Kidney (tissue), 14 donors: ENCODE results near the gene BDH1. TPM values are rescaled to one million over a fixed set of nuclear protein-coding genes. Genes with fewer than 3 reads are reported as not detected.

Experiments
- DNase-seq, 5 donors: peaks; one replicate each; pipeline ENCODE4 v3.0.0-alpha.2; 2013 to 2020
- FAIRE-seq: peaks from 2 replicates; lab custom pipeline; 2012; peaks lifted over from hg19 to GRCh38; lab: Jason Lieb, UNC
- H3K27ac ChIP-seq, 2 donors: one replicate each; pipeline ENCODE4 v1.7.0; 2013; ENCODE audit warnings: low read depth in 2 of 2, low read length in 2 of 2, inconsistent platforms in 1 of 2
- H3K27me3 ChIP-seq: one replicate; pipeline ENCODE4 v1.7.1; 2013; ENCODE audit warnings: low read length, inconsistent platforms; ENCODE audit not compliant: control insufficient read depth, insufficient read depth
- H3K36me3 ChIP-seq, 3 donors: one replicate each; pipeline versions ENCODE4 v1.7.0 to v1.7.1; 2013; ENCODE audit warnings: low read length in 3 of 3, control low read depth in 1 of 3, inconsistent platforms in 1 of 3; ENCODE audit not compliant: insufficient read depth in 3 of 3, control insufficient read depth in 2 of 3
- H3K4me1 ChIP-seq, 3 donors: one replicate each; pipeline versions ENCODE4 v1.7.0 to v1.7.1; 2013; ENCODE audit warnings: low read length in 3 of 3, inconsistent platforms in 1 of 3, low read depth in 1 of 3; ENCODE audit not compliant: control insufficient read depth in 2 of 3, insufficient read depth in 2 of 3
- H3K4me3 ChIP-seq, 3 donors: one replicate each; pipeline versions ENCODE4 v1.7.0 to v1.8.1; 2013; ENCODE audit warnings: low read length in 3 of 3, control low read depth in 1 of 3, inconsistent platforms in 1 of 3
- H3K9ac ChIP-seq, 3 donors: one replicate each; pipeline versions ENCODE4 v1.7.0 to v1.7.1; 2013; ENCODE audit warnings: low read length in 3 of 3, control low read depth in 1 of 3, inconsistent platforms in 1 of 3
- H3K9me3 ChIP-seq, 3 donors: one replicate each; pipeline versions ENCODE4 v1.7.0 to v1.7.1; 2013; ENCODE audit warnings: low read length in 3 of 3, control low read depth in 1 of 3, inconsistent platforms in 1 of 3; ENCODE audit not compliant: control insufficient read depth in 2 of 3, insufficient read depth in 1 of 3
- CTCF ChIP-seq: IDR thresholded peaks from 3 replicates; pipeline ENCODE4 v1.5.1; 2012; ENCODE audit warnings: mild to moderate bottlenecking, moderate library complexity, borderline replicate concordance; ENCODE audit not compliant: insufficient read depth; ENCODE audit errors: extremely low read depth
- intact Hi-C: fragments of 100-400 bp; cut with DNase I; formaldehyde crosslinking; loops from one replicate; pipeline ENCODE4 v1.11.1; 2022
- polyA plus RNA-seq: library from polyadenylated mRNA; stranded (reverse); fragments of 350-450 nt; fragmentation: Illumina TruSeq; extraction: RNeasy Lipid Tissue Mini Kit (QIAGEN cat#74804); gene quantifications from one replicate; pipeline ENCODE4 v1.2.3, GENCODE V29; 2014; ENCODE audit warnings: low read depth, low replicate concordance; ENCODE audit not compliant: insufficient read depth
- total RNA-seq: library from RNA; stranded (reverse); fragmentation: NEBNext Ultra II Directional; extraction: Animal tissue kit (Norgen Biotek cat#: 25700); gene quantifications from one replicate; pipeline ENCODE4 v1.2.1, GENCODE V29; 2021
- donor health status: control.
- donor health status: control.
- donor health status: control.
- donor health status: control.
- donor health status: control.
- donor health status: DM: yes; HTN: yes; CAD: no.
- donor health status: Normal renal cell carcinoma (clear cell type).

The BDH1 gene
- total and polyA plus RNA-seq, 2 donors from 2014 or later, result 21.2 to 49.6 TPM

- no peak overlapping the region for H3K4me3 ChIP-seq
- no peak overlapping the region for H3K9ac ChIP-seq
- no peak overlapping the region for H3K27ac ChIP-seq
- peaks cover 1 to 7% (median 2%) of the 10 kb centered on the region in 3 donors for H3K36me3 ChIP-seq
- FAIRE-seq, result no peak
- intact Hi-C loops, result no loop called here
- DNase-seq, result no peak
- TF ChIP-seq CTCF, result no peak
- H3K4me1 ChIP-seq, result no peaks in the 10 kb centered on the region
- no peaks in the 10 kb centered on the region for H3K9me3 ChIP-seq
- no peaks in the 10 kb centered on the region for H3K27me3 ChIP-seq
Observed at GRCh38 chr3:197532388-197532787, 23.4 kb downstream of the BDH1 start.

GRCh38 chr3:197528190-197528589, 27.6 kb downstream of the BDH1 start:
- no peak overlapping the region for H3K4me3 ChIP-seq
- no peak for FAIRE-seq
- TF ChIP-seq CTCF, result no peak
- intact Hi-C loops, result no loop called here
- H3K36me3 ChIP-seq, result peaks cover 0 to 7% (median 2%) of the 10 kb centered on the region in 3 donors
- H3K9ac ChIP-seq, result no peak overlapping the region
- no peaks in the 10 kb centered on the region for H3K4me1 ChIP-seq
- no peak for DNase-seq
- no peaks in the 10 kb centered on the region for H3K27me3 ChIP-seq
- H3K9me3 ChIP-seq, result no peaks in the 10 kb centered on the region
- no peak overlapping the region for H3K27ac ChIP-seq

GRCh38 chr3:197527569-197527968, 28.2 kb downstream of the BDH1 start:
- Histone ChIP-seq H3K4me1 (no peaks in the 10 kb centered on the region), H3K27ac (no peak overlapping the region), H3K9me3 (no peaks in the 10 kb centered on the region), H3K9ac (no peak overlapping the region), H3K36me3 (peaks cover 0 to 7% (median 2%) of the 10 kb centered on the region in 3 donors), H3K4me3 (no peak overlapping the region), H3K27me3 (no peaks in the 10 kb centered on the region)
- DNase-seq (no peak), FAIRE-seq (no peak)
- no peak for TF ChIP-seq CTCF
- intact Hi-C loops, result no loop called here

- peaks cover 3 to 9% (median 6%) of the 10 kb centered on the region in 3 donors for H3K4me1 ChIP-seq
- H3K36me3 ChIP-seq, result peaks cover 0 to 2% (median 0%) of the 10 kb centered on the region in 3 donors
- FAIRE-seq (no peak), DNase-seq (no peak)
- H3K4me3 ChIP-seq, result no peak overlapping the region
- H3K27me3 ChIP-seq, result no peaks in the 10 kb centered on the region
- H3K9ac ChIP-seq, result no peak overlapping the region
- intact Hi-C loops, result no loop called here
- H3K9me3 ChIP-seq, result no peaks in the 10 kb centered on the region
- H3K27ac ChIP-seq, result no peak overlapping the region
- TF ChIP-seq CTCF, result no peak
Observed at GRCh38 chr3:197525706-197526105, 30.1 kb downstream of the BDH1 start.
